NCI-H1105 (cell line): Measurements from ENCODE around the gene PRPF40B.
"Not testable (repeated sequence)": the region's sequence is repeated elsewhere in the genome, so short reads cannot be mapped to it uniquely, and the experiment has no call there.

Experiments
- DNase-seq: peaks from one replicate; lab custom pipeline; 2025; lab: John Stamatoyannopoulos, UW

Gene PRPF40B

GRCh38 chr12:49609059-49609874 lies 14.1 kb upstream of the PRPF40B start:
- DNase-seq: no peak

- no peak for DNase-seq
Measured at GRCh38 chr12:49609875-49610154, 13.5 kb upstream of the PRPF40B start.

GRCh38 chr12:49610785-49611184 lies 12.6 kb upstream of the PRPF40B start:
- DNase-seq: not testable (repeated sequence)

GRCh38 chr12:49612210-49612609 lies 11.2 kb upstream of the PRPF40B start:
- DNase-seq: no peak

- DNase-seq: no peak
Measured at GRCh38 chr12:49615725-49616124, 7.6 kb upstream of the PRPF40B start.

- no peak for DNase-seq
Measured at GRCh38 chr12:49616533-49617219, 6.7 kb upstream of the PRPF40B start.

- DNase-seq: no peak
Measured at GRCh38 chr12:49618576-49618975, 4.8 kb upstream of the PRPF40B start.

- no peak for DNase-seq
Measured at GRCh38 chr12:49619286-49619685, 4.1 kb upstream of the PRPF40B start.

GRCh38 chr12:49621651-49622500 lies 1.5 kb upstream of the PRPF40B start:
- DNase-seq: no peak

GRCh38 chr12:49622501-49623141 lies 740 bp upstream of the PRPF40B start:
- no peak for DNase-seq

- no peak for DNase-seq
Measured at GRCh38 chr12:49624921-49625577, 1.7 kb downstream of the PRPF40B start.

- DNase-seq: no peak
Measured at GRCh38 chr12:49626169-49626835, 2.9 kb downstream of the PRPF40B start.

GRCh38 chr12:49626836-49627235 lies 3.5 kb downstream of the PRPF40B start:
- DNase-seq: no peak

- DNase-seq: no peak
Measured at GRCh38 chr12:49627752-49628360, 4.5 kb downstream of the PRPF40B start.

GRCh38 chr12:49631336-49631907 lies 8.1 kb downstream of the PRPF40B start:
- no peak for DNase-seq

GRCh38 chr12:49632401-49632800 lies 9.0 kb downstream of the PRPF40B start:
- DNase-seq: no peak

- no peak for DNase-seq
Measured at GRCh38 chr12:49632986-49633702, 9.8 kb downstream of the PRPF40B start.

- no peak for DNase-seq
Measured at GRCh38 chr12:49633703-49634345, 10.5 kb downstream of the PRPF40B start.

- DNase-seq: no peak
Measured at GRCh38 chr12:49635036-49635435, 11.7 kb downstream of the PRPF40B start.
